ENCODE results near the gene ROGDI. TPM values are rescaled to one million over a fixed set of nuclear protein-coding genes. Genes with fewer than 3 reads are reported as not detected.
A peak's percentile ranks its signal among the peaks of the same experiment; 100 is the strongest.

Gene ROGDI, protein sequence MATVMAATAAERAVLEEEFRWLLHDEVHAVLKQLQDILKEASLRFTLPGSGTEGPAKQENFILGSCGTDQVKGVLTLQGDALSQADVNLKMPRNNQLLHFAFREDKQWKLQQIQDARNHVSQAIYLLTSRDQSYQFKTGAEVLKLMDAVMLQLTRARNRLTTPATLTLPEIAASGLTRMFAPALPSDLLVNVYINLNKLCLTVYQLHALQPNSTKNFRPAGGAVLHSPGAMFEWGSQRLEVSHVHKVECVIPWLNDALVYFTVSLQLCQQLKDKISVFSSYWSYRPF
- 54.6 TPM for polyA plus RNA-seq (2012; ENCODE audit: insufficient read length, low read depth)

DNA sequence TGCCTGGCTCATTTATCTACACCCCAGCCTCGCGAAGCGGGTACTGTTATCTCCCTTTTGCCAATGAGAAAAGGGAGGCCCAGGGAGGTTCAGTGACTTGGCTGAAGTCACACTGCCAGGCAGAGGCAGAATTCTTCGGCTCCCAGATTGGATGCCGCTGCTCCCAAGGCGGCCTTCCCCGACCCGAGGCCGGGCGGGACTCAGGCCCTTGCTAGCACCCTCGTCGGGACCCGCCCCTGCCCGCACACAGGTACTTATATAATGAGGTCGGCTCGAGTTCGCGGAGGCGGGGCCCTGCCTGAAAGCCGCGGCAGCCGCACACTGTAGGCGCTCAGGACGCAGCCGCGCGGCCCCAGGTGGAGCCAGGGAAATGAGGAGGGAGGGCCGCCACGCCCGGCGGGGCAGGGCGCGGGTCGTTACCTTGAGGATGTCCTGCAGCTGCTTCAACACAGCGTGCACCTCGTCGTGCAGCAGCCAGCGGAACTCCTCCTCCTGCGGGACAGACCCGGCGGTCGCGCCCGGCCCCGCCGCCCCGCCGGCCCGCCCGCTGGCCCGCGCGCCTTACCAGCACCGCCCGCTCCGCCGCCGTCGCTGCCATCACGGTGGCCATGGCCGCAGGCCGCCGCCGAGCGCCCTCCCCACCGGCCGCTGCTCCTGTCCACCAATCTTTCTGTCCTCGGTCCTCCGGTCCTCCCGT lies at the start of gene ROGDI:
ROGDI (minus strand) TSS at position 672 of the 697 bp plus-strand sequence; CDS start at position 610, 62 bp downstream.
- TF ChIP-seq SIN3A (IDR thresholded peaks at IDR 0.05; ENCODE audit: borderline replicate concordance, insufficient read depth, low read length) (no peak), FOXP2 (optimal IDR thresholded peaks at IDR 0.05; ENCODE audit: borderline replicate concordance, extremely low read depth, extremely low read length, insufficient read depth) (no peak), POLR2AphosphoS5 (IDR thresholded peaks at IDR 0.05; ENCODE audit: low read depth, low read length) (peak; percentile 19; the same call in 1 of the 2 replicates), TAF1 (IDR thresholded peaks at IDR 0.05; ENCODE audit: borderline replicate concordance, insufficient read depth, low read length) (no peak)
- TF ChIP-seq, protein P1, sequence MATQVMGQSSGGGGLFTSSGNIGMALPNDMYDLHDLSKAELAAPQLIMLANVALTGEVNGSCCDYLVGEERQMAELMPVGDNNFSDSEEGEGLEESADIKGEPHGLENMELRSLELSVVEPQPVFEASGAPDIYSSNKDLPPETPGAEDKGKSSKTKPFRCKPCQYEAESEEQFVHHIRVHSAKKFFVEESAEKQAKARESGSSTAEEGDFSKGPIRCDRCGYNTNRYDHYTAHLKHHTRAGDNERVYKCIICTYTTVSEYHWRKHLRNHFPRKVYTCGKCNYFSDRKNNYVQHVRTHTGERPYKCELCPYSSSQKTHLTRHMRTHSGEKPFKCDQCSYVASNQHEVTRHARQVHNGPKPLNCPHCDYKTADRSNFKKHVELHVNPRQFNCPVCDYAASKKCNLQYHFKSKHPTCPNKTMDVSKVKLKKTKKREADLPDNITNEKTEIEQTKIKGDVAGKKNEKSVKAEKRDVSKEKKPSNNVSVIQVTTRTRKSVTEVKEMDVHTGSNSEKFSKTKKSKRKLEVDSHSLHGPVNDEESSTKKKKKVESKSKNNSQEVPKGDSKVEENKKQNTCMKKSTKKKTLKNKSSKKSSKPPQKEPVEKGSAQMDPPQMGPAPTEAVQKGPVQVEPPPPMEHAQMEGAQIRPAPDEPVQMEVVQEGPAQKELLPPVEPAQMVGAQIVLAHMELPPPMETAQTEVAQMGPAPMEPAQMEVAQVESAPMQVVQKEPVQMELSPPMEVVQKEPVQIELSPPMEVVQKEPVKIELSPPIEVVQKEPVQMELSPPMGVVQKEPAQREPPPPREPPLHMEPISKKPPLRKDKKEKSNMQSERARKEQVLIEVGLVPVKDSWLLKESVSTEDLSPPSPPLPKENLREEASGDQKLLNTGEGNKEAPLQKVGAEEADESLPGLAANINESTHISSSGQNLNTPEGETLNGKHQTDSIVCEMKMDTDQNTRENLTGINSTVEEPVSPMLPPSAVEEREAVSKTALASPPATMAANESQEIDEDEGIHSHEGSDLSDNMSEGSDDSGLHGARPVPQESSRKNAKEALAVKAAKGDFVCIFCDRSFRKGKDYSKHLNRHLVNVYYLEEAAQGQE (IDR thresholded peaks at IDR 0.05; ENCODE audit: insufficient read depth in 1 of 2, low read depth in 2 of 2, low read length in 2 of 2), result no peak

DNA sequence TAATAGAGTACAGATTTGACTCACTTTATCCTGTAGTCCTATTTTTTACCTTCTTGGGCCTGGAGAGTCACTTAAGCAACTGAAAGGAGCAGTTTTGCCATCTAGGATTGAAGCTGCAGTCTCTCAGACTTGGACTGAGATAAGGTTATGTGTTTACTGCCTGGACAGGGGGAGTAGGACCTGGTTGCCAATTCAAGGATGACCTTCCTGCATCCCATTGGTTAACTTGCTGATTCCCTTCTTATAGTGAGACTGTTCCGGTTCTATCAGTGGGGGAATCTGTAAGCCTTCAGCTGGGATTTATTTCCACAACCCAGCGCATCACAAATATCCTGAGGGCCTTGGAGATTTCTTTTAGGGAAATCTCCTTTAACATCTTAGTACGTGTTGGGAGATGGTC lies 47.8 kb upstream of the ROGDI start:
- TF ChIP-seq POLR2AphosphoS5 (IDR thresholded peaks at IDR 0.05; ENCODE audit: low read depth, low read length), result no peak
- no peak for TF ChIP-seq TAF1 (IDR thresholded peaks at IDR 0.05; ENCODE audit: borderline replicate concordance, insufficient read depth, low read length)
- no peak for TF ChIP-seq SIN3A (IDR thresholded peaks at IDR 0.05; ENCODE audit: borderline replicate concordance, insufficient read depth, low read length)
- TF ChIP-seq, protein P1 (IDR thresholded peaks at IDR 0.05; ENCODE audit: insufficient read depth in 1 of 2, low read depth in 2 of 2, low read length in 2 of 2), result no peak
- TF ChIP-seq FOXP2 (optimal IDR thresholded peaks at IDR 0.05; ENCODE audit: borderline replicate concordance, extremely low read depth, extremely low read length, insufficient read depth), result no peak

DNA sequence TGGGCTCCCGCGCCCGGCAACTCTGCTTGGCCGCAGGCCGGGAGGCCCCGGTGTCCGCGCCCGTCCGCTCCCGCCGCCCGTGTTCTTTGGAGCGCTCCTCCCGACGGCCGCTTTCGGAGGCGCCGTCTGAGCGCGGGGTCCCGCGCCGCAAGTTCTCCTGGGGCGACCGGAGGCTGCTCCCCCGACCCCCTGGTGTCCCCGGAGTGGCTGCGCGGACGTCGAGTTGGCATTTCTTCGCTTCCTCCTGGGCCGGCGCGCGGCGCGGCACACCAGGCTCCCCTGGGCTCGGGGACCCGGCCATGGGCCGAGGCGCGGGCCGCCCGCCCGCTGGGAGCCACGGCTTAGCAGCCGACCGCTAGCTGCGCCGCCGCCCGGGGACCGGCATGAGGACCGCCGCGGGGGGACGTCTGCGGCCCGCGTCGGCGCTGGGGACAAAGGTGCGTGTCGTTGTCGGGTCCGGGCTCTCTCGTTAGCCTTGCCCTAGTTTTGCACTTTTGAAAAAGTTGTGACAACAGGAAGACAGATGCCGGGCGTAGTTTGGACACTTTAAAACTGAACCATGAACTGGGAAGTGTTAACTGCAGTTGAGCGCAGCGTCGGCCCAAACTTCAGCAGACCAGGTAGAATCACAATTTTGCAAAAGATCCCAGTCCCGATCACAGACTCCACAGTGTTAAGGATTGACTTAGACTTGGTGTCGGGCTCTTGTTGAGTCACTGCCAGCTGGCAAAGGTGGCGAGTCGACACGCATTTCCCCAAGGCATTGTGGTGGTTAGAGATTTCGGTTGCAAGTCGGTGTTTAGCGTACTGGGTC lies 45.5 kb upstream of the ROGDI start:
- TF ChIP-seq POLR2AphosphoS5 (IDR thresholded peaks at IDR 0.05; ENCODE audit: low read depth, low read length), result no peak
- TF ChIP-seq, protein P1 (IDR thresholded peaks at IDR 0.05; ENCODE audit: insufficient read depth in 1 of 2, low read depth in 2 of 2, low read length in 2 of 2), result no peak
- TF ChIP-seq FOXP2 (optimal IDR thresholded peaks at IDR 0.05; ENCODE audit: borderline replicate concordance, extremely low read depth, extremely low read length, insufficient read depth), result no peak
- no peak for TF ChIP-seq TAF1 (IDR thresholded peaks at IDR 0.05; ENCODE audit: borderline replicate concordance, insufficient read depth, low read length)
- TF ChIP-seq SIN3A (IDR thresholded peaks at IDR 0.05; ENCODE audit: borderline replicate concordance, insufficient read depth, low read length), result no peak; the same call in 1 of the 2 replicates

DNA sequence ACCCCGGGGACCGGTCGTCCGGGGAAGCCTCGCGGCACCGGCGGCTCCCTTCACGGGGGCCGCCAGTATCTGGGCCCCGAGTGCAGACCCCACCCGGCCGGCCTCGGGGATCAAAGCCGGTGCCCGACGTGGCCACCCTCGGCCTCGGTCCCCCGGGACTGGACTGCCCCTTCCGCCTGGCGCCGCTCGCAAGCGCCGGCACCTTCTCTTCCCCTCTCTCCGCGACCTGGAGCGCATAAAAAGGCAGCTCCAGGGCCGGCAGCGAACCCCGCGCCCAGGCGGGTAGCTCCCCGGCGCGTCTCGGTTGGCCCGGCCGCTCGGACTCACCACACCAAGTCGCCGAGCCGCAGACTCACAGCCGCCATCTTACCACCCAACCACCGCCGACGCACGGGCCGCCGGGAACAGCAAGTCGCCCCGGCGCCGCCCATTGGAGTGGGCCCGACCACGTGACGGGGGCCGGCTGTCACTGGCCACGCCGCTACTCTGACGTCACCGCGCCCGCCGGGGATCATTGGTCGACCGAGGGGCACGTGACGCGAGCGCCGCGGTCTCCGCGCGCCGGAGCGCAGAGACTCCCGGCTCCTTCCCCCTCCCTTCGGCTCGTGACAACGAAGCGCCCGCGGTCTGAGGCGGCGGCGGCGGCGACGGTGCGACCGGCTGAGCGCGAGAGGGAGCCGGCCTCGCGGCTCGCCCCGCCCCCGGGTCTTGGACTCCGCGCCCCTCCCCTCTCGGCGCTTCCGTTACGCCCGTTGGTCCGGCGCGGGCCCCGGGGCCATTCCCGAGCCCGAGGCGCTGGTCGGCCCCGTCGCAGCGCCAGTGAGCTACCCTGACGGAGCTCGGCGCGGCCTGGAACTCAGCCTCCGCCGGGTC lies 44.7 kb upstream of the ROGDI start, which contains the start of the genes GLYR1 and UBN1:
GLYR1 (minus strand) TSS at position 388 of the 873 bp plus-strand sequence; CDS start at position 365, 23 bp downstream.
UBN1 (plus strand) TSS at position 581 of the 873 bp plus-strand sequence. CDS start 5,437 bp downstream, outside the sequence.
- TF ChIP-seq POLR2AphosphoS5 (IDR thresholded peaks at IDR 0.05; ENCODE audit: low read depth, low read length) (peak; percentile 64), TAF1 (IDR thresholded peaks at IDR 0.05; ENCODE audit: borderline replicate concordance, insufficient read depth, low read length) (peak; percentile 76), SIN3A (IDR thresholded peaks at IDR 0.05; ENCODE audit: borderline replicate concordance, insufficient read depth, low read length) (peak; percentile 11; the same call in 1 of the 2 replicates), FOXP2 (optimal IDR thresholded peaks at IDR 0.05; ENCODE audit: borderline replicate concordance, extremely low read depth, extremely low read length, insufficient read depth) (peak; percentile 59)
- TF ChIP-seq, protein P1 (IDR thresholded peaks at IDR 0.05; ENCODE audit: insufficient read depth in 1 of 2, low read depth in 2 of 2, low read length in 2 of 2), result no peak

Measured in PFSK-1 (cell line).